MM.1S (cell line): ENCODE measurements around the gene MBP.
A peak's percentile ranks its signal among the peaks of the same experiment; 100 is the strongest.

Source experiments
- DNase-seq: peaks from one replicate; pipeline ENCODE4 v3.0.0-alpha.2; 2015
- H2AFZ ChIP-seq: fragments of 300-600 bp; sonication (generic); 2 replicates; pipeline ENCODE4 v1.6.0; 2016; ENCODE audit warnings: antibody characterized with exemption, low read length
- H3F3A ChIP-seq: fragments of 300-600 bp; sonication (generic); 2 replicates; pipeline ENCODE4 v1.6.1; 2016; ENCODE audit warnings: mild to moderate bottlenecking, antibody characterized with exemption, low read length, moderate library complexity, mixed read lengths; ENCODE audit not compliant: insufficient read depth
- H3K27ac ChIP-seq: fragments of 300-600 bp; sonication (generic); 2 replicates; pipeline ENCODE4 v1.5.1; 2016; ENCODE audit warnings: mild to moderate bottlenecking, low read length
- H3K27me3 ChIP-seq: fragments of 300-600 bp; sonication (generic); replicated peaks from 2 replicates; pipeline ENCODE4 v1.6.0; 2016; ENCODE audit warnings: low read length; ENCODE audit not compliant: insufficient read depth
- H3K36me3 ChIP-seq: fragments of 300-600 bp; sonication (generic); replicated peaks from 2 replicates; pipeline ENCODE4 v1.6.1; 2016; ENCODE audit warnings: mild to moderate bottlenecking, low read length, mixed read lengths; ENCODE audit not compliant: insufficient read depth
- H3K4me1 ChIP-seq: fragments of 300-600 bp; sonication (generic); 2 replicates; pipeline ENCODE4 v1.6.1; 2016; ENCODE audit warnings: low read length, mixed read lengths
- H3K4me2 ChIP-seq: fragments of 300-600 bp; sonication (generic); 2 replicates; pipeline ENCODE4 v1.6.0; 2016; ENCODE audit warnings: low read depth, low read length
- H3K4me3 ChIP-seq: fragments of 300-600 bp; sonication (generic); 2 replicates; pipeline ENCODE4 v1.5.1; 2016; ENCODE audit warnings: low read length, mixed read lengths
- H3K79me2 ChIP-seq: fragments of 300-600 bp; sonication (generic); 2 replicates; pipeline ENCODE4 v1.6.1; 2016; ENCODE audit warnings: mixed run types, low read length, mixed read lengths
- H3K9ac ChIP-seq: fragments of 300-600 bp; sonication (generic); 2 replicates; pipeline ENCODE4 v1.6.1; 2016; ENCODE audit warnings: low read length, mixed read lengths
- H3K9me2 ChIP-seq: fragments of 300-600 bp; sonication (generic); replicated peaks from 2 replicates; pipeline ENCODE4 v1.6.1; 2016; ENCODE audit warnings: mild to moderate bottlenecking, low read length, mixed read lengths; ENCODE audit not compliant: insufficient read depth
- H3K9me3 ChIP-seq: fragments of 300-600 bp; sonication (generic); replicated peaks from 2 replicates; pipeline ENCODE4 v1.6.1; 2016; ENCODE audit warnings: mild to moderate bottlenecking, low read length, mixed read lengths; ENCODE audit not compliant: insufficient read depth
- H4K20me1 ChIP-seq: fragments of 300-600 bp; sonication (generic); 2 replicates; pipeline ENCODE4 v1.6.1; 2016; ENCODE audit warnings: mild to moderate bottlenecking, low read length, moderate library complexity, mixed read lengths; ENCODE audit not compliant: insufficient read depth
- EZH2 ChIP-seq: fragments of 300-600 bp; sonication (generic); optimal IDR thresholded peaks from 2 replicates; pipeline ENCODE3; 2017; ENCODE audit warnings: low read depth, mild to moderate bottlenecking, antibody characterized with exemption, low read length, mixed read lengths
- EZH2phosphoT487 ChIP-seq: fragments of 300-600 bp; sonication (generic); IDR thresholded peaks from 2 replicates; pipeline ENCODE4 v1.6.1; 2018; ENCODE audit warnings: antibody characterized with exemption, low read length
- TF ChIP-seq, protein P1 (sequence below): fragments of 300-600 bp; sonication (generic); IDR thresholded peaks from 2 replicates; pipeline ENCODE4 v1.5.1; 2016; ENCODE audit warnings: antibody characterized with exemption, low read length, mixed read lengths

Gene MBP

DNA sequence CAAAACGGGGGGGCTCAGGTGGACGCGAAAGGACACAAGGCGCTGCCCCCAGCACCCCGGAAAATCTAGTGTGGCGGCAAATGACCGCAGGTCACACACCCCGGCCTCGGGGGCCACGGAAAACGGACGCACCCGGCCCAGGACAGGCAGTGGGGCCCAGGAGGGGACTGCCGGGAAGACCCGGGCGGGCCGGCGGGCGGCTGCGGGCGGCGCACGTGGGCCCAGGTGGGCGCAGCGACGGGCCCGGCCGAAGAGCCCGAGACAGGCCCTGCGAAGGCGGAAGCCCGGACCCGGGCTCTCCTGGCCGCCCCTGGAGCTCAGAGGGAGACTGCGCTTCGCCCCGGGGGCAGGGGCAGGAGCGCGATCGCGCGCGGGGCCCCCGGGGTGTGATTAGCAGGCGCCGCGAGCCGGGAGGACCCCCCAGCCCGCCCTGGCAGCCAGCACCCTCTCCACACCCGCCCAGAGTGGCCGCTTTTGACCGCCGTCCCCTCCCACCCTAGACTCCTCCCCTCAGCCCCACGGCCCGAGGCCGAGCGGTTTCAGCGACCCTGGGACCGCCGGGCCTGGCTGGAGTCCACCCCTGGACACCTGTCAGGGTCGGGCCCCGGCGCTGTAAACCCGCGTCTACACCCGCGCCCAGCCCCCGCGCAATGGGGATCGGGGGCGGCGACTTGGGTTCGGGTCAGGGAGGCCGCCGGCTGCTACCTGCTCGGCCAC is 773 bp downstream of the MBP start:
- H3K4me3 ChIP-seq: peak overlapping the region; percentile 67
- peak overlapping the region; percentile 63 for H2AFZ ChIP-seq
- peak overlapping the region; percentile 58; the same call in 1 of the 2 replicates for H3K9ac ChIP-seq
- no peaks in the 10 kb centered on the region for H3K9me3 ChIP-seq
- no peaks in the 10 kb centered on the region for H3K9me2 ChIP-seq
- peaks cover 43% of the 10 kb centered on the region for H3K79me2 ChIP-seq
- H3K27me3 ChIP-seq: no peaks in the 10 kb centered on the region
- H3K4me1 ChIP-seq: no peaks in the 10 kb centered on the region
- TF ChIP-seq, protein P1, sequence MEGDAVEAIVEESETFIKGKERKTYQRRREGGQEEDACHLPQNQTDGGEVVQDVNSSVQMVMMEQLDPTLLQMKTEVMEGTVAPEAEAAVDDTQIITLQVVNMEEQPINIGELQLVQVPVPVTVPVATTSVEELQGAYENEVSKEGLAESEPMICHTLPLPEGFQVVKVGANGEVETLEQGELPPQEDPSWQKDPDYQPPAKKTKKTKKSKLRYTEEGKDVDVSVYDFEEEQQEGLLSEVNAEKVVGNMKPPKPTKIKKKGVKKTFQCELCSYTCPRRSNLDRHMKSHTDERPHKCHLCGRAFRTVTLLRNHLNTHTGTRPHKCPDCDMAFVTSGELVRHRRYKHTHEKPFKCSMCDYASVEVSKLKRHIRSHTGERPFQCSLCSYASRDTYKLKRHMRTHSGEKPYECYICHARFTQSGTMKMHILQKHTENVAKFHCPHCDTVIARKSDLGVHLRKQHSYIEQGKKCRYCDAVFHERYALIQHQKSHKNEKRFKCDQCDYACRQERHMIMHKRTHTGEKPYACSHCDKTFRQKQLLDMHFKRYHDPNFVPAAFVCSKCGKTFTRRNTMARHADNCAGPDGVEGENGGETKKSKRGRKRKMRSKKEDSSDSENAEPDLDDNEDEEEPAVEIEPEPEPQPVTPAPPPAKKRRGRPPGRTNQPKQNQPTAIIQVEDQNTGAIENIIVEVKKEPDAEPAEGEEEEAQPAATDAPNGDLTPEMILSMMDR: no peak
- no peak for TF ChIP-seq EZH2phosphoT487
- TF ChIP-seq EZH2: no peak
- no peak for DNase-seq
- no peaks in the 10 kb centered on the region for H3F3A ChIP-seq
- no peaks in the 10 kb centered on the region for H3K36me3 ChIP-seq
- H4K20me1 ChIP-seq: no peaks in the 10 kb centered on the region
- H3K4me2 ChIP-seq: peak overlapping the region; percentile 62
- no peak overlapping the region for H3K27ac ChIP-seq

DNA sequence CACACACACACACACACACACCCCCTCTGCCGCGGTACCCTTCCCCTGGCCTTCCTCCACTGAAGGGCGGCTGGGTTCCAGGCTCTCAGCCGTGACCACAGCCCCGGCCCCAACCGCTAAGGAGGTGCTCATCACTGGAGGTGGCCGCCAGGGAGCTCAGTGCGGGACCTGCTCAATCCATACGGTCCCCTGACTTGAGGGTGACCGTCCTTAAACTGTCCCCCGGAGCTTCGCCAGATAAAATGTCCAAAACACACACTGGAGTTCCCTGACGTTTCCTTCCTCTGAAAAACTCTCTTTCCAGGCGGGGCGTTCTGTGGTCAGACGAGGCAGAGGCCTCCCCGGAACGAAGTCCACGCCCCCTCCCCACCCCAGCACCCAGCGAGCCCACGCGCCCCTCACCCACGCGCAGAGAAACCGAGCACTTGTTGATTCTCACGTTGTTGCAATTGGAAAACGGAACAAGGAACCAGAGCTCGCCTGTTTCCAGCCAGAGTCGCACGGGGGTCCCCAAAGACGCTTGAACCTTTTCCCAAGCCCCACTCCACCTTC is 1.4 kb downstream of the MBP start:
- Histone ChIP-seq H3F3A (no peaks in the 10 kb centered on the region), H3K36me3 (no peaks in the 10 kb centered on the region), H3K4me2 (peak overlapping the region; percentile 62), H3K4me1 (no peaks in the 10 kb centered on the region), H3K79me2 (peaks cover 44% of the 10 kb centered on the region), H3K27ac (no peak overlapping the region), H4K20me1 (no peaks in the 10 kb centered on the region), H3K4me3 (peak overlapping the region; percentile 67), H3K9me2 (no peaks in the 10 kb centered on the region), H3K9me3 (no peaks in the 10 kb centered on the region), H3K9ac (peak overlapping the region; percentile 58; the same call in 1 of the 2 replicates), H2AFZ (peak overlapping the region; percentile 63), H3K27me3 (no peaks in the 10 kb centered on the region)
- no peak for TF ChIP-seq EZH2phosphoT487
- TF ChIP-seq, protein P1: no peak
- TF ChIP-seq EZH2: no peak
- no peak for DNase-seq

DNA sequence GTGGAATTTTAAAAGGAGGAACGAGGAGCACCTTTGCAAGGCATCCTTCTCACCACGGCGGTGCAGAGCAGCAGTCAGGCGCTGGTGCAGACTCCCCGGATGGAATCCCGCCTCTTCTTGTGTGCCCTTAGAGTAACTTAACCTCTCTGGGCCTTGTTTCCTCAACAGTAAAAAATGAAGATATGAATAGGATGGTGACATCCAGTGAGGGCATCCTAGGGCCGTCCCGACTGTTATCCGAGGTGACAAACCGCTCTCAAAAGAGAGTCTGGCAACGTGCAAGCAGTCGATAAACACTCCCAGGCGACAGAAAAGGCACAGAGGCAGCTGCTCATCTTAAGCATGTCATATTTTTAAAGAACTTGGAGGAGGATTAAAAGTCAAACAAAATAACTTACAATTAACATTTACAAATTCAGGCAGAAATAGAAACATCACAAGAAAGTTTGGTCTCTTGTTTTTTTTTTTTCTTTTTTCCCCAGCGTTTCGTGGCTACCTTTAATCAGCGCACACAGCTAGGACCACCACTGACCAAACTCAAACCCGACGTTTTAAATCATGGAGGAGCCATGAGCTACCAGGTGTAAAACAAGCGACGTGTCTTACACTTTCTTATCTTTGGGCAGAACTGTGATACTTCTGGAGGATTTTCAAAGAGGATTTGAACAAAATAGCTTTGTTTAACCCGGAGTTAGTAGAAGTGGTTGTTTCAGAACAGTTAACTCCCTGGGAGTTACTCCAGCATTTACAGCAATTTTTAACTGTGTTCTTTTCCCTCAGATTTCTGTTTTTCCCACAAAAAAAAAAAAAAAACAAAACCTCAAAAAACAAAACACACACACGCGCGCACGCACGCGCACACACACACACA is 2.1 kb downstream of the MBP start:
- Histone ChIP-seq H3K4me3 (no peak overlapping the region), H3K9me2 (no peaks in the 10 kb centered on the region), H4K20me1 (no peaks in the 10 kb centered on the region), H3K79me2 (peaks cover 44% of the 10 kb centered on the region), H3K27me3 (no peaks in the 10 kb centered on the region), H3K27ac (no peak overlapping the region), H3K4me1 (no peaks in the 10 kb centered on the region), H3F3A (no peaks in the 10 kb centered on the region), H3K9ac (no peak overlapping the region), H3K9me3 (no peaks in the 10 kb centered on the region), H3K4me2 (peak overlapping the region; percentile 62), H3K36me3 (no peaks in the 10 kb centered on the region), H2AFZ (no peak overlapping the region)
- no peak for DNase-seq
- TF ChIP-seq EZH2phosphoT487 (no peak), EZH2 (no peak)
- TF ChIP-seq, protein P1: no peak
